ENCODE measurements around the gene PJA2. TPM values are rescaled to one million over a fixed set of nuclear protein-coding genes. Genes with fewer than 3 reads are reported as not detected.

The PJA2 gene
- total and polyA plus RNA-seq, 4 donors: 23.6 to 69.2 (median 42.8) TPM

DNA sequence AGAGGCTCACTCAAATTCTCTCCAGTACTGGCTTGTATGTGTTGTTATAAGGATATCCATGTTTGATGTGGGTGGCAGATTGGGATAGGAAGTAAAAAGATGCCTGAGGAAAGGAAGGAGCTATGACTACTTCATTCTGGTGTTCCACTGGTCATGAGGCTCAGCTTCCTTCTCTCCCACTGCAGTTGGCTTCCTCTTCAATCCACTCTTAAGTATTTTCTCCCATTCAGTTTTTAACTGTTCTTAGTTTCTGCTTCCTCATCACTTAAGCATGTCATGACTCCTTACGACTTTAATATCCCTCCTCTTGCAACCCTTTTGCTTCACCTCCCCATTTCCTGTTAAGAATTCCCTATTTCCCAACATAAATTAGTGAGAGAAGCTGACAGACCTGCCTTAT, 81.1 kb downstream of the PJA2 start:
- Histone ChIP-seq H3K9me3 (ENCODE audit: control insufficient read depth in 4 of 4, low read length in 3 of 4) (no peaks in the 10 kb centered on the region), H3K27ac (ENCODE audit: low read depth in 1 of 2, low read length in 2 of 2) (no peak overlapping the region), H3K4me3 (ENCODE audit: low read depth in 1 of 3, low read length in 3 of 3) (no peak overlapping the region), H3K36me3 (ENCODE audit: control insufficient read depth in 4 of 4, insufficient read depth in 3 of 4, low read depth in 1 of 4, low read length in 3 of 4) (peaks cover 0 to 2% (median 0%) of the 10 kb centered on the region in 4 donors), H3K4me1 (ENCODE audit: control insufficient read depth in 4 of 4, insufficient read depth in 4 of 4, low read length in 3 of 4) (peaks cover 0 to 21% (median 10%) of the 10 kb centered on the region in 4 donors), H3K27me3 (ENCODE audit: control insufficient read depth in 4 of 4, insufficient read depth in 4 of 4, low read length in 3 of 4) (no peaks in the 10 kb centered on the region), H3K9ac (ENCODE audit: low read depth in 1 of 2, low read length in 2 of 2) (no peak overlapping the region)
- TF ChIP-seq NR2F2 (IDR thresholded peaks at IDR 0.05): no peak
- no peak for TF ChIP-seq HNF4A (conservative IDR thresholded peaks at IDR 0.05)
- TF ChIP-seq RAD21 (IDR thresholded peaks at IDR 0.05): no peak
- no peak for TF ChIP-seq YY1 (IDR thresholded peaks at IDR 0.05)
- TF ChIP-seq FOXA2 (IDR thresholded peaks at IDR 0.05): no peak
- DNase-seq (ENCODE audit: low spot score): no peak
- WGBS: 74% methylated on average over 1 of the region's 1 CpG

DNA sequence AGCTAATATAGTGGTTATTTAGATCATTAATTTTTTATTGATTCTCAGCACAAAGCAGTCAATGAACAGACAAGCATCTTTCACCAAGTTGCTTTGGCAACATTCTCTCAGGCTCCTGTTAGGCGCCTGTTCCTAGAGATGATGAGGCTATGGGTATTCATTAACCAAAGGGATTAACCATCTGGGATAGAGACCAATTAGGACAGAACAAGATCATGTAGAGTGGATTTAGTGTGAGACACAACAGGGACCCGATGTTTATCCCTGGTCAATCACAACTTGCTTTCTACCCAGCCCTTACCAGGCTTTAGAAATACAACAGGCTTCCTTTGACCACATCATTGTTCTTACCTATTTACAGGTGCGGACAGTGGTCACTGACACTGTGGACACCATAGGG, 82.2 kb downstream of the PJA2 start:
- Histone ChIP-seq H3K9ac (ENCODE audit: low read depth in 1 of 2, low read length in 2 of 2) (no peak overlapping the region), H3K36me3 (ENCODE audit: control insufficient read depth in 4 of 4, insufficient read depth in 3 of 4, low read depth in 1 of 4, low read length in 3 of 4) (peaks cover 0 to 2% (median 0%) of the 10 kb centered on the region in 4 donors), H3K27me3 (ENCODE audit: control insufficient read depth in 4 of 4, insufficient read depth in 4 of 4, low read length in 3 of 4) (no peaks in the 10 kb centered on the region), H3K4me1 (ENCODE audit: control insufficient read depth in 4 of 4, insufficient read depth in 4 of 4, low read length in 3 of 4) (peaks cover 0 to 21% (median 10%) of the 10 kb centered on the region in 4 donors), H3K4me3 (ENCODE audit: low read depth in 1 of 3, low read length in 3 of 3) (no peak overlapping the region), H3K9me3 (ENCODE audit: control insufficient read depth in 4 of 4, low read length in 3 of 4) (no peaks in the 10 kb centered on the region), H3K27ac (ENCODE audit: low read depth in 1 of 2, low read length in 2 of 2) (no peak overlapping the region)
- WGBS: 58% methylated on average over 3 of the region's 3 CpGs
- TF ChIP-seq NR2F2 (IDR thresholded peaks at IDR 0.05) (no peak), HNF4A (conservative IDR thresholded peaks at IDR 0.05) (no peak), JUND (IDR thresholded peaks at IDR 0.05) (no peak), TAF1 (conservative IDR thresholded peaks at IDR 0.05) (no peak)
- TF ChIP-seq, protein P1, sequence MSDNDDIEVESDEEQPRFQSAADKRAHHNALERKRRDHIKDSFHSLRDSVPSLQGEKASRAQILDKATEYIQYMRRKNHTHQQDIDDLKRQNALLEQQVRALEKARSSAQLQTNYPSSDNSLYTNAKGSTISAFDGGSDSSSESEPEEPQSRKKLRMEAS (IDR thresholded peaks at IDR 0.05): no peak
- TF ChIP-seq, protein P2, sequence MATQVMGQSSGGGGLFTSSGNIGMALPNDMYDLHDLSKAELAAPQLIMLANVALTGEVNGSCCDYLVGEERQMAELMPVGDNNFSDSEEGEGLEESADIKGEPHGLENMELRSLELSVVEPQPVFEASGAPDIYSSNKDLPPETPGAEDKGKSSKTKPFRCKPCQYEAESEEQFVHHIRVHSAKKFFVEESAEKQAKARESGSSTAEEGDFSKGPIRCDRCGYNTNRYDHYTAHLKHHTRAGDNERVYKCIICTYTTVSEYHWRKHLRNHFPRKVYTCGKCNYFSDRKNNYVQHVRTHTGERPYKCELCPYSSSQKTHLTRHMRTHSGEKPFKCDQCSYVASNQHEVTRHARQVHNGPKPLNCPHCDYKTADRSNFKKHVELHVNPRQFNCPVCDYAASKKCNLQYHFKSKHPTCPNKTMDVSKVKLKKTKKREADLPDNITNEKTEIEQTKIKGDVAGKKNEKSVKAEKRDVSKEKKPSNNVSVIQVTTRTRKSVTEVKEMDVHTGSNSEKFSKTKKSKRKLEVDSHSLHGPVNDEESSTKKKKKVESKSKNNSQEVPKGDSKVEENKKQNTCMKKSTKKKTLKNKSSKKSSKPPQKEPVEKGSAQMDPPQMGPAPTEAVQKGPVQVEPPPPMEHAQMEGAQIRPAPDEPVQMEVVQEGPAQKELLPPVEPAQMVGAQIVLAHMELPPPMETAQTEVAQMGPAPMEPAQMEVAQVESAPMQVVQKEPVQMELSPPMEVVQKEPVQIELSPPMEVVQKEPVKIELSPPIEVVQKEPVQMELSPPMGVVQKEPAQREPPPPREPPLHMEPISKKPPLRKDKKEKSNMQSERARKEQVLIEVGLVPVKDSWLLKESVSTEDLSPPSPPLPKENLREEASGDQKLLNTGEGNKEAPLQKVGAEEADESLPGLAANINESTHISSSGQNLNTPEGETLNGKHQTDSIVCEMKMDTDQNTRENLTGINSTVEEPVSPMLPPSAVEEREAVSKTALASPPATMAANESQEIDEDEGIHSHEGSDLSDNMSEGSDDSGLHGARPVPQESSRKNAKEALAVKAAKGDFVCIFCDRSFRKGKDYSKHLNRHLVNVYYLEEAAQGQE (IDR thresholded peaks at IDR 0.05): no peak
- no peak for DNase-seq (ENCODE audit: low spot score)

DNA sequence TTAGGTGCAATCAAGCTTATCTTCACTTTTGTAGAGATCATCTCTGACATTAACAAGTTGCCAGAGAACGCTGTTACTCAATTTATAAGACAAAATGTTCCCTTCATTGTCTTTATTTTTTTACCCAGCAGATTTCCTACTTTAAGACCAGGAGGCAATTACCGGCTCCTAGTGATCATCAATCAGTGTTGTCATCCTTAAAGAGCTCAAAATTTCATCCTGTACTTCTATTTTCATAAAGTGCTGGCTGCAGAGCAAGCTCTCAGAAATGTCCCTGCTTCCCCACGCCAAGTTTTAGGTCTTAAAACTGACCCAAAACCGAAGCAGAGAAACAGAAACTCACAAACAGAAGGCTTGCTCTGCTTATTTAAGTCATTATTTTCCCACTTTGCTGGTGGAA, 82.9 kb downstream of the PJA2 start:
- H3K9ac ChIP-seq (ENCODE audit: low read depth in 1 of 2, low read length in 2 of 2): no peak overlapping the region
- 72% methylated on average over 4 of the region's 4 CpGs for WGBS
- H3K9me3 ChIP-seq (ENCODE audit: control insufficient read depth in 4 of 4, low read length in 3 of 4): no peaks in the 10 kb centered on the region
- H3K27me3 ChIP-seq (ENCODE audit: control insufficient read depth in 4 of 4, insufficient read depth in 4 of 4, low read length in 3 of 4): no peaks in the 10 kb centered on the region
- H3K27ac ChIP-seq (ENCODE audit: low read depth in 1 of 2, low read length in 2 of 2): no peak overlapping the region
- peaks cover 0 to 21% (median 10%) of the 10 kb centered on the region in 4 donors for H3K4me1 ChIP-seq (ENCODE audit: control insufficient read depth in 4 of 4, insufficient read depth in 4 of 4, low read length in 3 of 4)
- DNase-seq (ENCODE audit: low spot score): no peak
- peaks cover 0 to 2% (median 0%) of the 10 kb centered on the region in 4 donors for H3K36me3 ChIP-seq (ENCODE audit: control insufficient read depth in 4 of 4, insufficient read depth in 3 of 4, low read depth in 1 of 4, low read length in 3 of 4)
- H3K4me3 ChIP-seq (ENCODE audit: low read depth in 1 of 3, low read length in 3 of 3): no peak overlapping the region
- TF ChIP-seq, protein P3, sequence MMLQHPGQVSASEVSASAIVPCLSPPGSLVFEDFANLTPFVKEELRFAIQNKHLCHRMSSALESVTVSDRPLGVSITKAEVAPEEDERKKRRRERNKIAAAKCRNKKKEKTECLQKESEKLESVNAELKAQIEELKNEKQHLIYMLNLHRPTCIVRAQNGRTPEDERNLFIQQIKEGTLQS (IDR thresholded peaks at IDR 0.05): no peak
- TF ChIP-seq RAD21 (IDR thresholded peaks at IDR 0.05) (no peak), NR2F2 (IDR thresholded peaks at IDR 0.05) (no peak), TAF1 (conservative IDR thresholded peaks at IDR 0.05) (no peak), HNF4G (IDR thresholded peaks at IDR 0.05) (no peak), SP1 (IDR thresholded peaks at IDR 0.05) (no peak), HNF4A (conservative IDR thresholded peaks at IDR 0.05) (no peak), RXRA (IDR thresholded peaks at IDR 0.05) (no peak), YY1 (IDR thresholded peaks at IDR 0.05) (no peak), GABPA (IDR thresholded peaks at IDR 0.05 in 1 of 2, conservative IDR thresholded peaks at IDR 0.05 in 1 of 2) (no peak)
- TF ChIP-seq, protein P1 (IDR thresholded peaks at IDR 0.05): no peak
- TF ChIP-seq, protein P2 (IDR thresholded peaks at IDR 0.05): no peak
- TF ChIP-seq, protein P4, sequence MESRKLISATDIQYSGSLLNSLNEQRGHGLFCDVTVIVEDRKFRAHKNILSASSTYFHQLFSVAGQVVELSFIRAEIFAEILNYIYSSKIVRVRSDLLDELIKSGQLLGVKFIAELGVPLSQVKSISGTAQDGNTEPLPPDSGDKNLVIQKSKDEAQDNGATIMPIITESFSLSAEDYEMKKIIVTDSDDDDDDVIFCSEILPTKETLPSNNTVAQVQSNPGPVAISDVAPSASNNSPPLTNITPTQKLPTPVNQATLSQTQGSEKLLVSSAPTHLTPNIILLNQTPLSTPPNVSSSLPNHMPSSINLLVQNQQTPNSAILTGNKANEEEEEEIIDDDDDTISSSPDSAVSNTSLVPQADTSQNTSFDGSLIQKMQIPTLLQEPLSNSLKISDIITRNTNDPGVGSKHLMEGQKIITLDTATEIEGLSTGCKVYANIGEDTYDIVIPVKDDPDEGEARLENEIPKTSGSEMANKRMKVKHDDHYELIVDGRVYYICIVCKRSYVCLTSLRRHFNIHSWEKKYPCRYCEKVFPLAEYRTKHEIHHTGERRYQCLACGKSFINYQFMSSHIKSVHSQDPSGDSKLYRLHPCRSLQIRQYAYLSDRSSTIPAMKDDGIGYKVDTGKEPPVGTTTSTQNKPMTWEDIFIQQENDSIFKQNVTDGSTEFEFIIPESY (IDR thresholded peaks at IDR 0.05): no peak
